Right lobe of liver (tissue), 4 donors: ENCODE measurements around the gene CDH15.

Experiments
- POLR2A ChIP-seq: fragments of 450-650 bp; IDR thresholded peaks from one replicate; pipeline ENCODE4 v1.6.1; 2017; ENCODE audit warnings: antibody characterized with exemption, mild to moderate bottlenecking
- TF ChIP-seq, protein P1 (sequence below), 4 donors: fragments of 200-600 bp in 3 of 4; fragments of 450-650 bp in 1 of 4; IDR thresholded peaks; one replicate each; pipeline versions ENCODE4 v1.5.1 to v1.8.0; 2016 to 2022; ENCODE audit warnings: antibody characterized with exemption in 4 of 4, mild to moderate bottlenecking in 2 of 4
- donor health status: DM: no; HTN: no; CAD: no.
- donor health status: DM: no; HTN: no; CAD: no.
- donor health status: DM: no; HTN: yes; CAD: no.

DNA sequence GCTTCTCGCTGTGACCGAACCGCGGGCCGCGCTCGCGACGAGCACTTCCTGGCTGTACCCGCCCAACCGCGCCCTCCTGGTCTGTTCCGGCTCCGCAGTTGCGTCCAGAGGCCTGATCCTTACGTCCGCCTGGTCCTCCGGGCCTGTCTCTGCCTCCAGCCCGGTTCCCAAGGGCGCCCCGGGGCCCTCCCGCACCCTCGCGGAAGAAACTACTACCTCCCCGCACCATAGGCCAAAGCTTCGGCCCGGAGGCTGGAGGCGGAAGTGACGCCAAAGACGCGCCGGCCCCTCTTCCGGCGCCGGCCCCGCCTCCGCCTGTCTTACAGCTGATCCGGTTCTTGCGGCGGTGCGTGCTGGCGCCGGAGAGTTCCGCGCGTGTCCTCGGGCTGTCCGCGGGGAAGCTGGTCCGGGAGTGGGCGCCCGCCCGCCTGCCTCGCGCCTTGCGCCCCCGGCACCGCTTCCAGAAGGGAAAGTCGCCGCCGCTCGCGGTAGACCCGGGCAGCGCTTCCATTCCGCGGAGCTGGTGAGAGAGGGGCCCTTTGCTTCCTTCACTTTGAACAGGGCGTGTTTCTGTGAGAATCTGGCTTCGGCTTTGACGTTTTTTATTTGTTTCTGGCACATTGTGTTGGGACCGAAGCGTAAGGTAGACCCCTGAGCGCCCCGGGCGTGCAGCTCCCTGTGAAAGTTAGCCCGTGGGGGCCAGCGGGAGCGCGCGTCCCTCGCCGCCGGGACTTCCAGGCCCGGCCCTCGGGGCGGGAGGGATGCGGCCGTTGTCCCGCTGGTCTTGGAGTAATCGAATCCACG lies 46.0 kb downstream of the CDH15 start, which contains the start of gene ZNF778:
- TF ChIP-seq, protein P1, sequence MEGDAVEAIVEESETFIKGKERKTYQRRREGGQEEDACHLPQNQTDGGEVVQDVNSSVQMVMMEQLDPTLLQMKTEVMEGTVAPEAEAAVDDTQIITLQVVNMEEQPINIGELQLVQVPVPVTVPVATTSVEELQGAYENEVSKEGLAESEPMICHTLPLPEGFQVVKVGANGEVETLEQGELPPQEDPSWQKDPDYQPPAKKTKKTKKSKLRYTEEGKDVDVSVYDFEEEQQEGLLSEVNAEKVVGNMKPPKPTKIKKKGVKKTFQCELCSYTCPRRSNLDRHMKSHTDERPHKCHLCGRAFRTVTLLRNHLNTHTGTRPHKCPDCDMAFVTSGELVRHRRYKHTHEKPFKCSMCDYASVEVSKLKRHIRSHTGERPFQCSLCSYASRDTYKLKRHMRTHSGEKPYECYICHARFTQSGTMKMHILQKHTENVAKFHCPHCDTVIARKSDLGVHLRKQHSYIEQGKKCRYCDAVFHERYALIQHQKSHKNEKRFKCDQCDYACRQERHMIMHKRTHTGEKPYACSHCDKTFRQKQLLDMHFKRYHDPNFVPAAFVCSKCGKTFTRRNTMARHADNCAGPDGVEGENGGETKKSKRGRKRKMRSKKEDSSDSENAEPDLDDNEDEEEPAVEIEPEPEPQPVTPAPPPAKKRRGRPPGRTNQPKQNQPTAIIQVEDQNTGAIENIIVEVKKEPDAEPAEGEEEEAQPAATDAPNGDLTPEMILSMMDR (IDR thresholded peaks at IDR 0.05) = no peak
- peak; percentile 67 for TF ChIP-seq POLR2A
